Heart left ventricle (tissue), 13 donors: Measurements from ENCODE around the gene PCDHA7.

Experiments used
- CTCF ChIP-seq, 12 donors: fragments of 200-600 bp; sonication (generic) in 4 of 12; IDR thresholded peaks; one replicate each; pipeline versions ENCODE4 v1.5.0 to v1.8.0; 2018 to 2022; ENCODE audit warnings: antibody characterized with exemption in 12 of 12, mild to moderate bottlenecking in 5 of 12
- POLR2A ChIP-seq, 2 donors: fragments of 450-650 bp; IDR thresholded peaks; one replicate each; pipeline ENCODE4 v1.6.1; 2017; ENCODE audit warnings: antibody characterized with exemption in 2 of 2, mild to moderate bottlenecking in 2 of 2, moderate library complexity in 2 of 2
- donor health status: ischemic (EF 13 %, LVEDD 7.1; RV severe dilation, severe dysfunction).
- donor health status: DM: no; HTN: yes; CAD: no.
- donor health status: DM: no; HTN: no; CAD: no.
- donor health status: ischemic (EF 25% LVEDD 6.9; RV normal size, moderate dysfunction).
- donor health status: ischemic (EF 25% LVEDD 5.7; RV mildly dilated, moderate dysfunction).
- donor health status: ischemic (EF 35%, LVEDD 5.7; RV mildly dilated, moderate dysfunction).
- donor health status: nonischemic (EF 11% LVEDD 7.7; RV severe dilation, severe dysfunction).
- donor health status: DM: yes; HTN: yes; CAD: no.
- donor health status: PGD.
- donor health status: ischemic (EF 29% LVEDD 5.4; RV normal size, mild dysfunction).
- donor health status: nonischemic (EF 23%, LVEDD 6.1; RV moderate dilation, normal function).

GRCh38 chr5:140877262-140877581, 43.2 kb downstream of the PCDHA7 start:
- TF ChIP-seq CTCF (IDR thresholded peaks at IDR 0.05) = no peak
- no peak for TF ChIP-seq POLR2A (IDR thresholded peaks at IDR 0.05)
